ENCODE data around the gene CACNA2D1. TPM values are rescaled to one million over a fixed set of nuclear protein-coding genes. Genes with fewer than 3 reads are reported as not detected.

Gene CACNA2D1
- total RNA-seq, 1 donor from 2014 or later, result 1.5 TPM

DNA sequence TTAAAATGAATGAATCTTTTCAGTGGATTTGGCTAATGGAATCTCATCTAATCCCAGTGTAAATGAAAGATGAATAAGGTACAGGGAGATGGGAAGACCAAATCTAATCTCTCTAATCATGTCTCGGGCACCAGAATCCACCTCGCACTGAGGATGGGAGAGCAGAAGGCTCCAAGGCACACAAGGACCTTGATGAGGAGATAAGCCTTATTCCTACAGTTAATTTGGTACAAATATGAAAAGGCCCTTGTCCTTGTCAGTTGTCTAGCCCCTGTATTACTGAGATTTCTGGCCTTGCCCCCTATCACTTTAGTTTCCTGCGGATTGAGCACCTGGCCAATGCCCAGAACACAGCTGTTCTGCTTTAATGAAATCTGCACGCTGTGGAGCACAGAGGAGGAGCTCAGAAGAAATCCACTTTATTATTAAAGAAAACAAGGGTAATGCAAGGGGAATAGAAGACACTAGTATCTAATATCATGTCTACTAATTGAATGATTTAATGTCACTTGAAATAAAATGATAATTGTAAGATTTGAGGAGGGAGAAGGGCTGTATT, 352.4 kb downstream of the CACNA2D1 start:
- H2AFZ ChIP-seq (replicated peaks), result no peak overlapping the region
- Mint-ChIP-seq H3K9me3 (no peaks in the 10 kb centered on the region), H3K27ac (no peak overlapping the region), H3K36me3 (no peaks in the 10 kb centered on the region), H3K4me1 (peaks cover 33% of the 10 kb centered on the region), H3K4me3 (no peak overlapping the region), H3K27me3 (ENCODE audit: insufficient read depth, low read depth) (no peaks in the 10 kb centered on the region)
- H3K9me3 ChIP-seq (ENCODE audit: low read depth), result no peaks in the 10 kb centered on the region
- no peak overlapping the region for H3K9ac ChIP-seq
- no peaks in the 10 kb centered on the region for H4K20me1 ChIP-seq (ENCODE audit: low read depth)
- no peak overlapping the region for H3K4me2 ChIP-seq
- DNase-seq (ENCODE audit: low spot score), result no peak
- H3K27ac ChIP-seq, result no peak overlapping the region
- H3K4me1 ChIP-seq, result no peaks in the 10 kb centered on the region
- H3K79me2 ChIP-seq (ENCODE audit: low read depth), result no peaks in the 10 kb centered on the region
- no peaks in the 10 kb centered on the region for H3K36me3 ChIP-seq
- no peaks in the 10 kb centered on the region for H3K27me3 ChIP-seq
- TF ChIP-seq EZH2 (IDR thresholded peaks at IDR 0.05) (no peak), EZH2phosphoT487 (IDR thresholded peaks at IDR 0.05) (no peak)
- TF ChIP-seq, protein P1, sequence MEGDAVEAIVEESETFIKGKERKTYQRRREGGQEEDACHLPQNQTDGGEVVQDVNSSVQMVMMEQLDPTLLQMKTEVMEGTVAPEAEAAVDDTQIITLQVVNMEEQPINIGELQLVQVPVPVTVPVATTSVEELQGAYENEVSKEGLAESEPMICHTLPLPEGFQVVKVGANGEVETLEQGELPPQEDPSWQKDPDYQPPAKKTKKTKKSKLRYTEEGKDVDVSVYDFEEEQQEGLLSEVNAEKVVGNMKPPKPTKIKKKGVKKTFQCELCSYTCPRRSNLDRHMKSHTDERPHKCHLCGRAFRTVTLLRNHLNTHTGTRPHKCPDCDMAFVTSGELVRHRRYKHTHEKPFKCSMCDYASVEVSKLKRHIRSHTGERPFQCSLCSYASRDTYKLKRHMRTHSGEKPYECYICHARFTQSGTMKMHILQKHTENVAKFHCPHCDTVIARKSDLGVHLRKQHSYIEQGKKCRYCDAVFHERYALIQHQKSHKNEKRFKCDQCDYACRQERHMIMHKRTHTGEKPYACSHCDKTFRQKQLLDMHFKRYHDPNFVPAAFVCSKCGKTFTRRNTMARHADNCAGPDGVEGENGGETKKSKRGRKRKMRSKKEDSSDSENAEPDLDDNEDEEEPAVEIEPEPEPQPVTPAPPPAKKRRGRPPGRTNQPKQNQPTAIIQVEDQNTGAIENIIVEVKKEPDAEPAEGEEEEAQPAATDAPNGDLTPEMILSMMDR (IDR thresholded peaks at IDR 0.05), result no peak
- H3F3A ChIP-seq (ENCODE audit: low read depth), result no peaks in the 10 kb centered on the region
- no peak overlapping the region for H3K4me3 ChIP-seq

DNA sequence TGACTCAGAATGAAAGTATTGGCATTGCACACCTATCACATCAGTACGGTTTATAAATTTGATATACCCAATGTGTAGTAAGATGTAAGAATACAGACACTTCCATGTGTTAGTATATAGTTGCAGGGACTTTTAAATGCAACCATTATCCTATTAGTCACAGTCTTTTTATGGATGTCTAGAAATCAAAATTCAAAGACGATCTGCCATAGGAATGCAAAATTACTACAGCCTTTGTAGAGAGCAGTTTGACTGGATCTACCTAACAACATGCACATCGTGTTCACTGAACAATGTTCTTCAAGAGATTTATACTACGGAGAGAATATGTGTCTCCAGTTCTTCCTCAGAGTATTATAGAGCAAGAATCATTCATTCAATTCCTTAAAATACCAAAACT, 356.5 kb downstream of the CACNA2D1 start:
- Histone ChIP-seq H3K36me3 (no peaks in the 10 kb centered on the region), H3F3A (ENCODE audit: low read depth) (no peaks in the 10 kb centered on the region), H3K27ac (no peak overlapping the region), H2AFZ (replicated peaks) (no peak overlapping the region), H3K4me3 (no peak overlapping the region), H3K9ac (no peak overlapping the region), H3K27me3 (no peaks in the 10 kb centered on the region), H3K9me3 (ENCODE audit: low read depth) (no peaks in the 10 kb centered on the region), H4K20me1 (ENCODE audit: low read depth) (no peaks in the 10 kb centered on the region), H3K79me2 (ENCODE audit: low read depth) (no peaks in the 10 kb centered on the region), H3K4me1 (no peaks in the 10 kb centered on the region), H3K4me2 (no peak overlapping the region)
- Mint-ChIP-seq H3K4me1 (peaks cover 35% of the 10 kb centered on the region), H3K9me3 (no peaks in the 10 kb centered on the region), H3K27ac (peak overlapping the region; percentile 10), H3K27me3 (ENCODE audit: insufficient read depth, low read depth) (peaks cover under 1% of the 10 kb centered on the region), H3K4me3 (no peak overlapping the region), H3K36me3 (peaks cover 3% of the 10 kb centered on the region)
- no peak for DNase-seq (ENCODE audit: low spot score)
- TF ChIP-seq EZH2 (IDR thresholded peaks at IDR 0.05) (no peak), EZH2phosphoT487 (IDR thresholded peaks at IDR 0.05) (no peak)
- TF ChIP-seq, protein P1 (IDR thresholded peaks at IDR 0.05), result no peak

DNA sequence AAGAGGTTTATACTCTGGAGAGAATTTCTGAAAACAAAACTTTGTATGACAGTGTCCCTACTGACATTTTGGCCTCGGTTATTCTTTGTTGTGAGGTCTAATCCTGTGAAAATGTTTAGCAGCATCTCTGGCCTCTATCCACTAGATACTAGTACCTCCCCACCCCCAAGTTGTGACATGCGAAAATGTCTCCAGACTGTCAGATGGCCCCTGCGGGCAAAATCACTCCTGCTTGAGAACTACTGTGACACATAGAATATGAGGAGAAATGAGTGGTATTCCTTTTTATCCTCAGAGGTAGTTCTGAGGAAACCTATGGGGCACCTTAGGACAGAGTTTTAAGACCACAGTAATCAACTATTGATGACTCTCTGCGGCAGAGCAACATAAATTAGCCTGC, 358.5 kb downstream of the CACNA2D1 start:
- H3K9me3 Mint-ChIP-seq, result no peaks in the 10 kb centered on the region
- H3K36me3 Mint-ChIP-seq, result peaks cover 4% of the 10 kb centered on the region
- no peaks in the 10 kb centered on the region for H3K27me3 ChIP-seq
- no peak overlapping the region for H2AFZ ChIP-seq (replicated peaks)
- H3K4me3 ChIP-seq, result no peak overlapping the region
- H3K9ac ChIP-seq, result no peak overlapping the region
- H3K36me3 ChIP-seq, result no peaks in the 10 kb centered on the region
- no peak overlapping the region for H3K27ac ChIP-seq
- H4K20me1 ChIP-seq (ENCODE audit: low read depth), result no peaks in the 10 kb centered on the region
- H3K27me3 Mint-ChIP-seq (ENCODE audit: insufficient read depth, low read depth), result peaks cover 4% of the 10 kb centered on the region
- H3K4me1 Mint-ChIP-seq, result peaks cover 21% of the 10 kb centered on the region
- no peaks in the 10 kb centered on the region for H3K79me2 ChIP-seq (ENCODE audit: low read depth)
- no peaks in the 10 kb centered on the region for H3F3A ChIP-seq (ENCODE audit: low read depth)
- no peak for DNase-seq (ENCODE audit: low spot score)
- no peak overlapping the region for H3K4me3 Mint-ChIP-seq
- H3K27ac Mint-ChIP-seq, result no peak overlapping the region
- TF ChIP-seq EZH2phosphoT487 (IDR thresholded peaks at IDR 0.05) (no peak), EZH2 (IDR thresholded peaks at IDR 0.05) (no peak)
- TF ChIP-seq, protein P1 (IDR thresholded peaks at IDR 0.05), result no peak
- H3K9me3 ChIP-seq (ENCODE audit: low read depth), result no peaks in the 10 kb centered on the region
- no peaks in the 10 kb centered on the region for H3K4me1 ChIP-seq
- H3K4me2 ChIP-seq, result no peak overlapping the region

Data from neural progenitor cell (in vitro differentiated cells).